ENCODE data around the gene CNTNAP2.

DNA sequence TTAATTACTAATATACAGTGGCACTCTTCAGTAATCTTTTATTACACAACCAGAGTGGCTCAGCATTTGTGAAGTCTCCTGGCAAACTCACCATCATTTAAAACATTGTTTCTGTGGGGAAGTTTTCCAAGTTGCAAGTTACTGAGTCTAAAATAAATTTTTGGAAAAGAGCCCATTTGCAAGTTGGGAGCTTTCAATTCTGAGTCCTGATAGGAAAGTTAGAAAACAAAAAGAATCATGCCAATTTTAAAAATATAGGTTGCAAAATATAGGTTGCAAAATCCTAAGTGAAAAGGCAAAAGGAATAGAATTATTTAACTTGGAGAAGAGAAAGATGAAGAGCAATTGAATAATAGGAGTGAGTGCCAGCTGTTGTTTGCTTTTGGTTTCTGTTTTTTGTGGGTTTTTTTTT, 2095.1 kb downstream of the CNTNAP2 start:
- TF ChIP-seq CEBPG (CRISPR knock-in tag; IDR thresholded peaks at IDR 0.05) (no peak), HDAC6 (IDR thresholded peaks at IDR 0.05; ENCODE audit: low read depth, low read length) (no peak), POLR2A (IDR thresholded peaks at IDR 0.05; ENCODE audit: insufficient read depth in 1 of 2, low read depth in 2 of 2, low read length in 2 of 2) (no peak), ZNF766 (CRISPR knock-in tag; IDR thresholded peaks at IDR 0.05; ENCODE audit: borderline replicate concordance) (no peak), JUN (CRISPR knock-in tag; IDR thresholded peaks at IDR 0.05) (no peak), ZNF605 (CRISPR knock-in tag; IDR thresholded peaks at IDR 0.05) (no peak), SIX4 (CRISPR knock-in tag; IDR thresholded peaks at IDR 0.05) (no peak)
- TF ChIP-seq, protein P1, sequence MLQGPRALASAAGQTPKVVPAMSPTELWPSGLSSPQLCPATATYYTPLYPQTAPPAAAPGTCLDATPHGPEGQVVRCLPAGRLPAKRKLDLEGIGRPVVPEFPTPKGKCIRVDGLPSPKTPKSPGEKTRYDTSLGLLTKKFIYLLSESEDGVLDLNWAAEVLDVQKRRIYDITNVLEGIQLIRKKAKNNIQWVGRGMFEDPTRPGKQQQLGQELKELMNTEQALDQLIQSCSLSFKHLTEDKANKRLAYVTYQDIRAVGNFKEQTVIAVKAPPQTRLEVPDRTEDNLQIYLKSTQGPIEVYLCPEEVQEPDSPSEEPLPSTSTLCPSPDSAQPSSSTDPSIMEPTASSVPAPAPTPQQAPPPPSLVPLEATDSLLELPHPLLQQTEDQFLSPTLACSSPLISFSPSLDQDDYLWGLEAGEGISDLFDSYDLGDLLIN (CRISPR knock-in tag; IDR thresholded peaks at IDR 0.05; ENCODE audit: borderline replicate concordance) = no peak
- TF ChIP-seq, protein P2, sequence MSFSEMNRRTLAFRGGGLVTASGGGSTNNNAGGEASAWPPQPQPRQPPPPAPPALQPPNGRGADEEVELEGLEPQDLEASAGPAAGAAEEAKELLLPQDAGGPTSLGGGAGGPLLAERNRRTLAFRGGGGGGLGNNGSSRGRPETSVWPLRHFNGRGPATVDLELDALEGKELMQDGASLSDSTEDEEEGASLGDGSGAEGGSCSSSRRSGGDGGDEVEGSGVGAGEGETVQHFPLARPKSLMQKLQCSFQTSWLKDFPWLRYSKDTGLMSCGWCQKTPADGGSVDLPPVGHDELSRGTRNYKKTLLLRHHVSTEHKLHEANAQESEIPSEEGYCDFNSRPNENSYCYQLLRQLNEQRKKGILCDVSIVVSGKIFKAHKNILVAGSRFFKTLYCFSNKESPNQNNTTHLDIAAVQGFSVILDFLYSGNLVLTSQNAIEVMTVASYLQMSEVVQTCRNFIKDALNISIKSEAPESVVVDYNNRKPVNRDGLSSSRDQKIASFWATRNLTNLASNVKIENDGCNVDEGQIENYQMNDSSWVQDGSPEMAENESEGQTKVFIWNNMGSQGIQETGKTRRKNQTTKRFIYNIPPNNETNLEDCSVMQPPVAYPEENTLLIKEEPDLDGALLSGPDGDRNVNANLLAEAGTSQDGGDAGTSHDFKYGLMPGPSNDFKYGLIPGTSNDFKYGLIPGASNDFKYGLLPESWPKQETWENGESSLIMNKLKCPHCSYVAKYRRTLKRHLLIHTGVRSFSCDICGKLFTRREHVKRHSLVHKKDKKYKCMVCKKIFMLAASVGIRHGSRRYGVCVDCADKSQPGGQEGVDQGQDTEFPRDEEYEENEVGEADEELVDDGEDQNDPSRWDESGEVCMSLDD (CRISPR knock-in tag; IDR thresholded peaks at IDR 0.05; ENCODE audit: borderline replicate concordance) = no peak
- TF ChIP-seq, protein P3, sequence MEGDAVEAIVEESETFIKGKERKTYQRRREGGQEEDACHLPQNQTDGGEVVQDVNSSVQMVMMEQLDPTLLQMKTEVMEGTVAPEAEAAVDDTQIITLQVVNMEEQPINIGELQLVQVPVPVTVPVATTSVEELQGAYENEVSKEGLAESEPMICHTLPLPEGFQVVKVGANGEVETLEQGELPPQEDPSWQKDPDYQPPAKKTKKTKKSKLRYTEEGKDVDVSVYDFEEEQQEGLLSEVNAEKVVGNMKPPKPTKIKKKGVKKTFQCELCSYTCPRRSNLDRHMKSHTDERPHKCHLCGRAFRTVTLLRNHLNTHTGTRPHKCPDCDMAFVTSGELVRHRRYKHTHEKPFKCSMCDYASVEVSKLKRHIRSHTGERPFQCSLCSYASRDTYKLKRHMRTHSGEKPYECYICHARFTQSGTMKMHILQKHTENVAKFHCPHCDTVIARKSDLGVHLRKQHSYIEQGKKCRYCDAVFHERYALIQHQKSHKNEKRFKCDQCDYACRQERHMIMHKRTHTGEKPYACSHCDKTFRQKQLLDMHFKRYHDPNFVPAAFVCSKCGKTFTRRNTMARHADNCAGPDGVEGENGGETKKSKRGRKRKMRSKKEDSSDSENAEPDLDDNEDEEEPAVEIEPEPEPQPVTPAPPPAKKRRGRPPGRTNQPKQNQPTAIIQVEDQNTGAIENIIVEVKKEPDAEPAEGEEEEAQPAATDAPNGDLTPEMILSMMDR (CRISPR knock-in tag; IDR thresholded peaks at IDR 0.05) = no peak
